MCF 10A (cell line): ENCODE data around the gene GPR108. TPM values are rescaled to one million over a fixed set of nuclear protein-coding genes. Genes with fewer than 3 reads are reported as not detected.
"Not testable (repeated sequence)": the region's sequence is repeated elsewhere in the genome, so short reads cannot be mapped to it uniquely, and the experiment has no call there.

ENCODE experiments used
- BruUV-seq: library from RNA; stranded (reverse); fragments of 400-500 nt; replicated peaks from 2 replicates; lab custom pipeline; 2021; lab: Mats Ljungman, UMichigan
- CTCF ChIA-PET: fragments of 300-600 bp; sonication (Branson Sonifier 250); formaldehyde crosslinking; extraction: SDS; loops from one replicate; lab custom pipeline; 2021; ENCODE audit warnings: antibody characterized with exemption, inconsistent platforms; lab: Yijun Ruan, JAX
- POLR2A ChIA-PET: fragments of 300-600, 350-650 bp; sonication (Branson Sonifier 250); formaldehyde crosslinking; extraction: SDS; loops from one replicate; lab custom pipeline; 2020; ENCODE audit warnings: antibody characterized with exemption, inconsistent platforms; lab: Yijun Ruan, JAX
- DNase-seq: peaks from one replicate; pipeline ENCODE4 v3.0.0-alpha.2; 2018; ENCODE audit not compliant: unreplicated experiment
- H3K27ac Mint-ChIP-seq: one replicate; pipeline ENCODE4 v1.8.0; 2022; ENCODE audit warnings: mild to moderate bottlenecking, low read depth, mixed read lengths; ENCODE audit not compliant: unreplicated experiment
- H3K27me3 Mint-ChIP-seq: one replicate; pipeline ENCODE4 v1.8.0; 2022; ENCODE audit warnings: mixed read lengths; ENCODE audit not compliant: insufficient read depth, unreplicated experiment
- H3K36me3 Mint-ChIP-seq: one replicate; pipeline ENCODE4 v1.8.0; 2022; ENCODE audit warnings: mild to moderate bottlenecking, moderate library complexity, mixed read lengths; ENCODE audit not compliant: insufficient read depth, unreplicated experiment
- H3K4me1 Mint-ChIP-seq: one replicate; pipeline ENCODE4 v1.8.0; 2022; ENCODE audit warnings: mixed read lengths; ENCODE audit not compliant: insufficient read depth, unreplicated experiment
- H3K4me3 Mint-ChIP-seq: one replicate; pipeline ENCODE4 v1.8.0; 2022; ENCODE audit warnings: mild to moderate bottlenecking, moderate library complexity, mixed read lengths; ENCODE audit not compliant: unreplicated experiment
- H3K9me3 Mint-ChIP-seq: one replicate; pipeline ENCODE4 v1.8.0; 2022; ENCODE audit warnings: mixed read lengths; ENCODE audit not compliant: unreplicated experiment
- intact Hi-C: fragments of 100-400 bp; cut with micrococcal nuclease; formaldehyde crosslinking; loops from 2 replicates; pipeline ENCODE4 v1.14.1; 2022
- total RNA-seq: library from RNA; stranded (reverse); gene quantifications from 2 replicates; pipeline ENCODE4 v1.2.3, GENCODE V29; 2022
- TF ChIP-seq, protein P1 (sequence below): fragments of 200-600 bp; IDR thresholded peaks from one replicate; pipeline ENCODE4 v1.8.0; 2022; ENCODE audit warnings: antibody characterized with exemption, mild to moderate bottlenecking; ENCODE audit not compliant: unreplicated experiment

Gene GPR108
- total RNA-seq, 1 experiment from 2014 or later, result 115 TPM

DNA sequence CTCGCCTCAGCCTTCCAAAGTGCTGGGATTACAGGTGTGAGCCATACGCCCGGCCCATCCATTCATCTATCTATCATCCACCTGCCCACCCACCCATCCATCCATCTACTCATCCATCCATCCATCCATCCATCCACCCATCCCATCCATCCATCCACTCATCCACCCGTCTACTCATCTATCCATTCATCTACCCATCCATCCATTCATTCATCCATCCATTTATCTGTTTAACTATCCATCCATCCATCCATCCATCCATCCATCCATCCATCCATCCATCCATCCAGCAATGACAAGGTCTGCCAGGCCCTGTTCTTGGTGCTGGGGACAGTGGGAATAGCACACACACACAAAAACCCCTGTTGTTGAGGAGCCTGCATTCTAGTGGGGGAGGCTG, 39.6 kb upstream of the GPR108 start:
- TF ChIP-seq, protein P1, sequence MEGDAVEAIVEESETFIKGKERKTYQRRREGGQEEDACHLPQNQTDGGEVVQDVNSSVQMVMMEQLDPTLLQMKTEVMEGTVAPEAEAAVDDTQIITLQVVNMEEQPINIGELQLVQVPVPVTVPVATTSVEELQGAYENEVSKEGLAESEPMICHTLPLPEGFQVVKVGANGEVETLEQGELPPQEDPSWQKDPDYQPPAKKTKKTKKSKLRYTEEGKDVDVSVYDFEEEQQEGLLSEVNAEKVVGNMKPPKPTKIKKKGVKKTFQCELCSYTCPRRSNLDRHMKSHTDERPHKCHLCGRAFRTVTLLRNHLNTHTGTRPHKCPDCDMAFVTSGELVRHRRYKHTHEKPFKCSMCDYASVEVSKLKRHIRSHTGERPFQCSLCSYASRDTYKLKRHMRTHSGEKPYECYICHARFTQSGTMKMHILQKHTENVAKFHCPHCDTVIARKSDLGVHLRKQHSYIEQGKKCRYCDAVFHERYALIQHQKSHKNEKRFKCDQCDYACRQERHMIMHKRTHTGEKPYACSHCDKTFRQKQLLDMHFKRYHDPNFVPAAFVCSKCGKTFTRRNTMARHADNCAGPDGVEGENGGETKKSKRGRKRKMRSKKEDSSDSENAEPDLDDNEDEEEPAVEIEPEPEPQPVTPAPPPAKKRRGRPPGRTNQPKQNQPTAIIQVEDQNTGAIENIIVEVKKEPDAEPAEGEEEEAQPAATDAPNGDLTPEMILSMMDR, result no peak
- POLR2A ChIA-PET, result no interaction called here
- H3K27me3 Mint-ChIP-seq, result peaks cover 12% of the 10 kb centered on the region
- CTCF ChIA-PET, result no interaction called here
- H3K27ac Mint-ChIP-seq, result no peak overlapping the region
- H3K4me3 Mint-ChIP-seq, result no peak overlapping the region
- DNase-seq, result no peak
- H3K4me1 Mint-ChIP-seq, result no peaks in the 10 kb centered on the region
- no TSS peak for BruUV-seq
- H3K36me3 Mint-ChIP-seq, result no peaks in the 10 kb centered on the region
- H3K9me3 Mint-ChIP-seq, result peaks cover 17% of the 10 kb centered on the region
- intact Hi-C loops, result no loop called here

DNA sequence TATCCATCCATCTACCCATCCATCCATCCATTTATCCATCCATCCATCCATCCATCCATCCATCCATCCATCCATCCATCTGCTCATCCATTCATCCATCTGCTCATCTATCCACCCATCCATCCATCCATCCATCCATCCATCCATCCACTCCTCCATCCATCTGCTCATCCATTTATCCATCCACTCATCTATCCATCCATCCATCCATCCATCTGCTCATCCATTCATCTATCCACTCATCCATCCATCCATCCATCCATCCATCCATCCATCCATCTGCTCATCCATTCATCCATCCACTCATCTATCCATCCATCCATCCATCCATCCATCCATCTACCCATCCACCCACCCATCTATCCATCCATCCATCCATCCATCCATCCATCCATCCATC, 38.7 kb upstream of the GPR108 start:
- intact Hi-C loops, POLR2A ChIA-PET, CTCF ChIA-PET, H3K36me3 Mint-ChIP-seq, H3K27ac Mint-ChIP-seq, H3K4me3 Mint-ChIP-seq, H3K4me1 Mint-ChIP-seq, BruUV-seq, DNase-seq: not testable (repeated sequence)
- Mint-ChIP-seq H3K27me3 (peaks cover 12% of the 10 kb centered on the region), H3K9me3 (peaks cover 17% of the 10 kb centered on the region)

DNA sequence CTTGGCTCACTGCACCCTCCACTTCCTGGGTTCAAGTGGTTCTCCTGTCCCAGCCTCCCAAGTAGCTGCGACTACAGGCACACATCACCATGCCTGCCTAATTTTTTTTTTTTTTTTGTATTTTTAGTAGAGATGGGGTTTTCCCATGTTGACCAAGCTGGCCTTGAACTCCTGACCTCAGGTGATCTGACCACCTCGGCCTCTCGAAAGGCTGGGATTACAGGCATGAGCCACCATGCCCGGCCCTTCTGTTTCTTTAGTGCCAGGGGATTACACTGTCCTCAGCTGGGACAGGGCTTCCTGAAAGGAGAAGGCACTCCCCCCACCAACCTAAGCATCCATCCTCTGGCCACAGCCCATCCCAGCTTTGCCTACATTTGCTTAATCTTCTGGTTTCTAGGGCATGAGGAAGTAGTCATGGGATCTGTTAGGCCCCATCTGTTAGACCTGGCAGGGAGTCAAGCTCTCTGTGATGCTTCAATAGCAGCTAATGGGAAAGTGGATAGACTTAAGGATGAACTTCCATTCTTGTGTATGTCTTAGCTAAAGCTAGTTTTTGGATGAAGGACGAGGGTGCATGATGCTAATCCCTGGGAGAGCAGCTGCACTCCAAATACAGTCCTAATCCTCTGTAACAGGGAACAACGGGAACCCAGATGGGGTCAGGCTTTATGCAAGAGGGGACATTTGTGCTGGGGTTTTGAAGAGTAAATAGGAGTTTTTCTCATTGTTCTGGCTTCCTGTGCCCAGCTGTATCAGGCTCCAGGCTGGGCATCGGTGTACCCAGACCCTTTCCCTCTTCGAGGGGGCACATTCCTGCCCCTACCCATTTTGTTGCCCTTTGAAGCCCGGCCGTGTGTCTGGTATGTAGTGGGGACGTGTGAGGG, 37.7 kb upstream of the GPR108 start:
- no TSS peak for BruUV-seq
- CTCF ChIA-PET, result interaction anchor here (0.6 kb wide), 1 partner anchor 19 kb away, joined by 4 read pairs; no protein-coding TSS in a partner anchor
- Mint-ChIP-seq H3K27ac (no peak overlapping the region), H3K9me3 (peaks cover 17% of the 10 kb centered on the region), H3K4me3 (no peak overlapping the region), H3K4me1 (no peaks in the 10 kb centered on the region), H3K36me3 (no peaks in the 10 kb centered on the region), H3K27me3 (peaks cover 12% of the 10 kb centered on the region)
- intact Hi-C loops, result no loop called here
- DNase-seq, result no peak
- TF ChIP-seq, protein P1, result no peak
- POLR2A ChIA-PET, result interaction anchor here (0.7 to 1.4 kb wide), 2 partner anchors 39 to 88 kb away, joined by 3 to 4 read pairs; no protein-coding TSS in a partner anchor

DNA sequence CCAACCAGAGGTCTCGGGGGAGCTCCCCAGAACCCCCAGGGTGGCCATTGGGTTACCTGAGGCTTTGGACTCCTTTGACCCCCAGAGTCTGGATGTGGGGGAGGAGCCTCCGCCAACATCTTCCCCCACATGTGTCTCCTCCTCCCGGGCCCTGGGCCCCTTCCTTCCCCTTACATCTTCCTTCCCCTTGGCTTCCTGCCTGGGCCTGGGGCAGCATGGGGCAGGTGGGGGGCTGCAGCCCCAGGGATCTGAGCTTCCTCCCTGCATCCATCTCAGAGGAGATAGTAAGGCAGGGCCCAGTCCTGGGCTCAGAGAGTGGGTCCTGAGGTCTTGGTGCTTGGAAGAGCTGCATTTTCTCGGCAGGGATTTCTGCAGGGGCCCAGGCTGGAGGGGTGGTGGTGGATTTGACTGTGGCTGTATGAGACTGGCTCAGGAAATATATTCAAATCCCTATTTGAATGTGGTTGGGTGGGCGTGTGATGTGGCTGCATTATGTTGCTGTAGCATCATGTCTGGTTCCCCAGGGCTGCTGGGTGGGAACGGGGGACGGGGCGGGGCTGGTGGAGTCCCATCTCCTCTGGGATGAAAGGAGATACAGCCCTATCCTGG, 36.0 kb upstream of the GPR108 start:
- no peak for DNase-seq
- Mint-ChIP-seq H3K4me3 (no peak overlapping the region), H3K27ac (no peak overlapping the region), H3K36me3 (no peaks in the 10 kb centered on the region), H3K4me1 (no peaks in the 10 kb centered on the region), H3K9me3 (peaks cover 17% of the 10 kb centered on the region), H3K27me3 (peaks cover 12% of the 10 kb centered on the region)
- POLR2A ChIA-PET, result no interaction called here
- CTCF ChIA-PET, result interaction anchor here (0.6 kb wide), 1 partner anchor 835 kb away, joined by 3 read pairs; no protein-coding TSS in a partner anchor
- TF ChIP-seq, protein P1, result no peak
- intact Hi-C loops, result no loop called here
- no TSS peak for BruUV-seq
